ENCODE results near the gene AHNAK. TPM values are rescaled to one million over a fixed set of nuclear protein-coding genes. Genes with fewer than 3 reads are reported as not detected.
A peak's percentile ranks its signal among the peaks of the same experiment; 100 is the strongest.

The AHNAK gene
- total and polyA plus RNA-seq, 8 donors: 37.4 to 693 (median 554) TPM

GRCh38 chr11:62433141-62433903, 113.3 kb downstream of the AHNAK start:
- Histone ChIP-seq H3K4me3 (no peak overlapping the region), H3K27ac (peak overlapping the region in 4 of 5 donors; percentile 44 to 81 (median 64)), H3K9me3 (no peaks in the 10 kb centered on the region), H3K4me1 (peaks cover 14 to 53% (median 35%) of the 10 kb centered on the region in 4 donors), H3K36me3 (no peaks in the 10 kb centered on the region), H3K27me3 (no peaks in the 10 kb centered on the region)
- no peak for TF ChIP-seq CTCF (IDR thresholded peaks at IDR 0.05)
- TF ChIP-seq POLR2AphosphoS5 (IDR thresholded peaks at IDR 0.05): no peak
- no peak for TF ChIP-seq EP300 (IDR thresholded peaks at IDR 0.05)
- TF ChIP-seq POLR2A (IDR thresholded peaks at IDR 0.05): no peak
- WGBS, 5 donors: 43 to 64% (median 52%) methylated on average over 16 of the region's 16 CpGs
- DNase-seq: no peak
- intact Hi-C loops (cut with DNase I; ENCODE audit: low total_unique reads): no loop called here

- Histone ChIP-seq H3K4me1 (peaks cover 14 to 53% (median 35%) of the 10 kb centered on the region in 4 donors), H3K27ac (peak overlapping the region in 3 of 5 donors; percentile 44 to 81 (median 71)), H3K27me3 (no peaks in the 10 kb centered on the region), H3K9me3 (no peaks in the 10 kb centered on the region), H3K4me3 (no peak overlapping the region), H3K36me3 (no peaks in the 10 kb centered on the region)
- intact Hi-C loops (cut with DNase I; ENCODE audit: low total_unique reads): no loop called here
- 27 to 51% (median 37%) methylated on average over 9 of the region's 9 CpGs for WGBS, 5 donors
- TF ChIP-seq POLR2A (IDR thresholded peaks at IDR 0.05) (no peak), CTCF (IDR thresholded peaks at IDR 0.05) (no peak), POLR2AphosphoS5 (IDR thresholded peaks at IDR 0.05) (no peak), EP300 (IDR thresholded peaks at IDR 0.05) (no peak)
- no peak for DNase-seq
These were observed 113.9 kb downstream of the AHNAK start for GRCh38 chr11:62432695-62433094.

GRCh38 chr11:62431171-62431901, 115.3 kb downstream of the AHNAK start:
- intact Hi-C loops (cut with DNase I; ENCODE audit: low total_unique reads): no loop called here
- Histone ChIP-seq H3K4me1 (peaks cover 14 to 67% (median 35%) of the 10 kb centered on the region in 4 donors), H3K4me3 (no peak overlapping the region), H3K27me3 (no peaks in the 10 kb centered on the region), H3K27ac (peak overlapping the region in 4 of 5 donors; percentile 15 to 81 (median 36)), H3K36me3 (no peaks in the 10 kb centered on the region), H3K9me3 (no peaks in the 10 kb centered on the region)
- no peak for DNase-seq
- whole genome bisulfite sequencing, 5 donors: 48 to 57% (median 53%) methylated on average over 11 of the region's 11 CpGs
- TF ChIP-seq POLR2A (IDR thresholded peaks at IDR 0.05) (no peak), EP300 (IDR thresholded peaks at IDR 0.05) (no peak), POLR2AphosphoS5 (IDR thresholded peaks at IDR 0.05) (no peak), CTCF (IDR thresholded peaks at IDR 0.05) (no peak)

GRCh38 chr11:62430425-62430824, 116.2 kb downstream of the AHNAK start:
- Histone ChIP-seq H3K27ac (peak overlapping the region in 3 of 5 donors; percentile 15 to 44 (median 27)), H3K36me3 (no peaks in the 10 kb centered on the region), H3K4me3 (no peak overlapping the region), H3K4me1 (peaks cover 14 to 64% (median 35%) of the 10 kb centered on the region in 4 donors), H3K27me3 (no peaks in the 10 kb centered on the region), H3K9me3 (no peaks in the 10 kb centered on the region)
- 68 to 82% (median 79%) methylated on average over 3 of the region's 3 CpGs for WGBS, 5 donors
- no peak for DNase-seq
- intact Hi-C loops (cut with DNase I; ENCODE audit: low total_unique reads): no loop called here
- no peak for TF ChIP-seq CTCF (IDR thresholded peaks at IDR 0.05)
- no peak for TF ChIP-seq EP300 (IDR thresholded peaks at IDR 0.05)
- no peak for TF ChIP-seq POLR2AphosphoS5 (IDR thresholded peaks at IDR 0.05)
- no peak for TF ChIP-seq POLR2A (IDR thresholded peaks at IDR 0.05)

Measured in stomach (tissue), 9 donors.